ENCODE results near the gene KRTAP16-1. TPM values are rescaled to one million over a fixed set of nuclear protein-coding genes. Genes with fewer than 3 reads are reported as not detected.

Gene KRTAP16-1
- total and polyA plus RNA-seq, 2 of the 4 experiments (the other 2 are of a cell fraction): not detected

DNA sequence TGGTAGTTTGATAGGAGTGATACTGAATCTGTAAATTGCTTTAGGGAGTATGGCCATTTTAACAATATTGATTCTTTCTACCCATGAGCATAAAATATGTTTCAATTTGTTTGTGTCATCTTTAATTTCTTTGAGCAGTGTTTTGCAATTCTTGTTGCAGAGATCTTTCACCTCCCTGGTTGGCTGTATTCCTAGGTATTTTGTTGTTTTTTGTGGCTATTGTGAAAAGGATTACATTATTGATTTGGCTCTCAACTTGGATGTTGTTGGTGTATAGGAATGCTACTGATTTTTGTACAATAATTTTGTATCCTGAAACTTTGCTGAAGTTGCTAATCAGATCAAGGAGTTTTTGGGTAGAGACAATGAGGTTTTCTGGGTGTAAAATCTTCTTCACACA lies 50.7 kb downstream of the KRTAP16-1 start:
- ChIA-PET POLR2A (ENCODE audit: unreplicated experiment) (no interaction called here), CTCF (no interaction called here)
- Histone ChIP-seq H2AK5ac (ENCODE audit: low read depth, low read length) (no peak overlapping the region), H3K18ac (ENCODE audit: low read depth, low read length) (no peak overlapping the region), H3K14ac (replicated peaks; ENCODE audit: low read depth, low read length) (no peak overlapping the region), H3K9ac (ENCODE audit: low read depth, low read length) (no peak overlapping the region), H3K4ac (ENCODE audit: low read depth, low read length) (no peak overlapping the region), H3K36me3 (ENCODE audit: control insufficient read depth, insufficient read depth, low read length) (no peaks in the 10 kb centered on the region), H3K9me3 (ENCODE audit: control insufficient read depth, insufficient read depth, low read length) (no peaks in the 10 kb centered on the region), H3K56ac (ENCODE audit: extremely low read depth, insufficient read depth, low read length) (no peak overlapping the region), H2AFZ (replicated peaks; ENCODE audit: low read length, poor library complexity) (no peak overlapping the region), H2BK20ac (ENCODE audit: low read depth, low read length) (no peak overlapping the region), H3K9me1 (ENCODE audit: insufficient read depth, low read length) (no peaks in the 10 kb centered on the region), H3K4me1 (ENCODE audit: control insufficient read depth, insufficient read depth, low read length) (no peaks in the 10 kb centered on the region), H3K4me3 (ENCODE audit: insufficient read depth, low read depth, low read length) (no peak overlapping the region), H3K4me2 (ENCODE audit: low read depth, low read length) (no peak overlapping the region), H3K79me1 (ENCODE audit: low read depth in 1 of 2, low read length in 2 of 2) (no peaks in the 10 kb centered on the region), H2AK9ac (replicated peaks; ENCODE audit: low read depth, low read length, poor library complexity) (no peak overlapping the region), H4K20me1 (ENCODE audit: insufficient read depth, low read length) (no peaks in the 10 kb centered on the region), H3K27me3 (ENCODE audit: control insufficient read depth, insufficient read depth, low read length) (peaks cover 13% of the 10 kb centered on the region), H2BK5ac (ENCODE audit: low read depth, low read length, poor library complexity, severe bottlenecking) (no peak overlapping the region), H3K27ac (ENCODE audit: insufficient read depth, low read length) (no peak overlapping the region), H2BK15ac (ENCODE audit: low read depth, low read length) (no peak overlapping the region), H4K8ac (ENCODE audit: low read depth in 2 of 2, low read length in 2 of 2) (no peak overlapping the region), H2BK120ac (ENCODE audit: low read depth, low read length) (no peak overlapping the region), H3K23ac (ENCODE audit: low read depth, low read length) (no peak overlapping the region), H4K5ac (ENCODE audit: low read depth, low read length) (no peak overlapping the region), H4K91ac (ENCODE audit: insufficient read depth, low read depth, low read length) (no peak overlapping the region)
- in situ Hi-C loops (cut with MboI; ENCODE audit: low sequenced_read_pairs) (no loop called here), dilution Hi-C loops (cut with HindIII; ENCODE audit: low sequenced_read_pairs, unreplicated experiment) (no loop called here), intact Hi-C loops (cut with micrococcal nuclease) (no loop called here)
- ATAC-seq (ENCODE audit: low read depth): no peak
- DNase-seq: no peak
- no TSS peak for BruUV-seq (replicated peaks)
- no peak for TF ChIP-seq MAZ (IDR thresholded peaks at IDR 0.05; ENCODE audit: borderline replicate concordance, low read depth, low read length)
- TF ChIP-seq SMC3 (IDR thresholded peaks at IDR 0.05; ENCODE audit: low read depth, low read length): no peak

Small RNAs within 50 kb of the gene (microRNA-seq; reads per million reads assigned to microRNA genes)
- gene KRTAP9-10P (ENCODE audit: insufficient read depth, insufficient read length): not detected

Small RNAs within 50 kb of the gene (small RNA-seq; reads per million reads assigned to genes)
- gene KRTAP9-10P: 0 reads per million in 5 experiments

Other genes with a start within 250 kb of the KRTAP16-1 start
Only the 30 nearest of the 36 such genes appear.
- not detected in 2 replicates for gene KRTAP4-16, start 207.1 kb downstream of the KRTAP16-1 start, total RNA-seq (2012; rRNA removed)
- gene KRTAP4-16, start 207.1 kb downstream of the KRTAP16-1 start, polyA plus RNA-seq (2012; rRNA removed): not detected in 2 replicates
- gene KRTAP4-9, start 203.9 kb downstream of the KRTAP16-1 start, total RNA-seq (2012; rRNA removed): not detected in 2 replicates
- 0.24 TPM in 2 replicates for gene KRTAP4-9, start 203.9 kb downstream of the KRTAP16-1 start, polyA plus RNA-seq (2012; rRNA removed)
- not detected in 2 replicates for gene KRTAP4-11, start 190.9 kb downstream of the KRTAP16-1 start, total RNA-seq (2012; rRNA removed)
- not detected in 2 replicates for gene KRTAP4-11, start 190.9 kb downstream of the KRTAP16-1 start, polyA plus RNA-seq (2012; rRNA removed)
- gene KRTAP4-12, start 185.1 kb downstream of the KRTAP16-1 start, total RNA-seq (2012; rRNA removed): 0.18 TPM in 1 of 2 replicates, not detected in the other
- 1.0 and 1.1 TPM in 2 replicates for gene KRTAP4-12, start 185.1 kb downstream of the KRTAP16-1 start, polyA plus RNA-seq (2012; rRNA removed)
- gene KRTAP4-6, start 168.8 kb downstream of the KRTAP16-1 start, total RNA-seq (2012; rRNA removed): not detected in 2 replicates
- gene KRTAP4-6, start 168.8 kb downstream of the KRTAP16-1 start, polyA plus RNA-seq (2012; rRNA removed): not detected in 2 replicates
- gene KRTAP4-5, start 159.5 kb downstream of the KRTAP16-1 start, total RNA-seq (2012; rRNA removed): not detected in 2 replicates
- not detected in 2 replicates for gene KRTAP4-5, start 159.5 kb downstream of the KRTAP16-1 start, polyA plus RNA-seq (2012; rRNA removed)
- not detected in 2 replicates for gene KRTAP4-4, start 148.6 kb downstream of the KRTAP16-1 start, total RNA-seq (2012; rRNA removed)
- not detected in 2 replicates for gene KRTAP4-4, start 148.6 kb downstream of the KRTAP16-1 start, polyA plus RNA-seq (2012; rRNA removed)
- not detected in 2 replicates for gene KRTAP4-3, start 141.1 kb downstream of the KRTAP16-1 start, total RNA-seq (2012; rRNA removed)
- not detected in 2 replicates for gene KRTAP4-3, start 141.1 kb downstream of the KRTAP16-1 start, polyA plus RNA-seq (2012; rRNA removed)
- gene KRTAP4-2, start 131.1 kb downstream of the KRTAP16-1 start, total RNA-seq (2012; rRNA removed): not detected in 2 replicates
- gene KRTAP4-2, start 131.1 kb downstream of the KRTAP16-1 start, polyA plus RNA-seq (2012; rRNA removed): not detected in 2 replicates
- not detected in 2 replicates for gene KRTAP4-1, start 124.4 kb downstream of the KRTAP16-1 start, total RNA-seq (2012; rRNA removed)
- gene KRTAP4-1, start 124.4 kb downstream of the KRTAP16-1 start, polyA plus RNA-seq (2012; rRNA removed): not detected in 2 replicates
- gene KRTAP9-1, start 119.4 kb downstream of the KRTAP16-1 start, total RNA-seq (2012; rRNA removed): not detected in 2 replicates
- not detected in 2 replicates for gene KRTAP9-1, start 119.4 kb downstream of the KRTAP16-1 start, polyA plus RNA-seq (2012; rRNA removed)
- gene KRTAP9-2, start 82.7 kb downstream of the KRTAP16-1 start, total RNA-seq (2012; rRNA removed): not detected in 2 replicates
- not detected in 2 replicates for gene KRTAP9-2, start 82.7 kb downstream of the KRTAP16-1 start, polyA plus RNA-seq (2012; rRNA removed)
- not detected in 2 replicates for gene KRTAP9-3, start 76.9 kb downstream of the KRTAP16-1 start, total RNA-seq (2012; rRNA removed)
- not detected in 2 replicates for gene KRTAP9-3, start 76.9 kb downstream of the KRTAP16-1 start, polyA plus RNA-seq (2012; rRNA removed)
- gene KRTAP9-8, start 71.3 kb downstream of the KRTAP16-1 start, total RNA-seq (2012; rRNA removed): not detected in 2 replicates
- not detected in 2 replicates for gene KRTAP9-8, start 71.3 kb downstream of the KRTAP16-1 start, polyA plus RNA-seq (2012; rRNA removed)
- not detected in 2 replicates for gene KRTAP9-4, start 59.6 kb downstream of the KRTAP16-1 start, total RNA-seq (2012; rRNA removed)
- gene KRTAP9-4, start 59.6 kb downstream of the KRTAP16-1 start, polyA plus RNA-seq (2012; rRNA removed): not detected in 2 replicates
- gene KRTAP9-9, start 53.9 kb downstream of the KRTAP16-1 start, total RNA-seq (2012; rRNA removed): not detected in 2 replicates
- gene KRTAP9-9, start 53.9 kb downstream of the KRTAP16-1 start, polyA plus RNA-seq (2012; rRNA removed): not detected in 2 replicates
- gene KRTAP9-6, start 43.9 kb downstream of the KRTAP16-1 start, total RNA-seq (2012; rRNA removed): not detected in 2 replicates
- not detected in 2 replicates for gene KRTAP9-6, start 43.9 kb downstream of the KRTAP16-1 start, polyA plus RNA-seq (2012; rRNA removed)
- not detected in 2 replicates for gene KRTAP9-7, start 33.6 kb downstream of the KRTAP16-1 start, total RNA-seq (2012; rRNA removed)
- gene KRTAP9-7, start 33.6 kb downstream of the KRTAP16-1 start, polyA plus RNA-seq (2012; rRNA removed): not detected in 2 replicates
- gene KRTAP29-1, start 6.5 kb downstream of the KRTAP16-1 start, total RNA-seq (2012; rRNA removed): not detected in 2 replicates
- gene KRTAP29-1, start 6.5 kb downstream of the KRTAP16-1 start, polyA plus RNA-seq (2012; rRNA removed): not detected in 2 replicates
- gene KRTAP17-1, start 6.4 kb upstream of the KRTAP16-1 start, total RNA-seq (2012; rRNA removed): not detected in 2 replicates
- not detected in 2 replicates for gene KRTAP17-1, start 6.4 kb upstream of the KRTAP16-1 start, polyA plus RNA-seq (2012; rRNA removed)
- gene KRT33A, start 41.5 kb upstream of the KRTAP16-1 start, total RNA-seq (2012; rRNA removed): not detected in 2 replicates
- gene KRT33A, start 41.5 kb upstream of the KRTAP16-1 start, polyA plus RNA-seq (2012; rRNA removed): not detected in 2 replicates
- gene KRT33B, start 60.5 kb upstream of the KRTAP16-1 start, total RNA-seq (2012; rRNA removed): 0.18 and 0.28 TPM in 2 replicates
- gene KRT33B, start 60.5 kb upstream of the KRTAP16-1 start, polyA plus RNA-seq (2012; rRNA removed): 0.14 and 0.22 TPM in 2 replicates
- 3.6 and 3.9 TPM in 2 replicates for gene KRT34, start 73.0 kb upstream of the KRTAP16-1 start, total RNA-seq (2012; rRNA removed)
- gene KRT34, start 73.0 kb upstream of the KRTAP16-1 start, polyA plus RNA-seq (2012; rRNA removed): 3.4 and 4.2 TPM in 2 replicates
- not detected in 2 replicates for gene KRT31, start 88.3 kb upstream of the KRTAP16-1 start, total RNA-seq (2012; rRNA removed)
- 0.05 TPM in 1 of 2 replicates, not detected in the other for gene KRT31, start 88.3 kb upstream of the KRTAP16-1 start, polyA plus RNA-seq (2012; rRNA removed)
- not detected in 2 replicates for gene KRT37, start 115.3 kb upstream of the KRTAP16-1 start, total RNA-seq (2012; rRNA removed)
- not detected in 2 replicates for gene KRT37, start 115.3 kb upstream of the KRTAP16-1 start, polyA plus RNA-seq (2012; rRNA removed)
- gene KRT38, start 131.7 kb upstream of the KRTAP16-1 start, total RNA-seq (2012; rRNA removed): not detected in 2 replicates
- gene KRT38, start 131.7 kb upstream of the KRTAP16-1 start, polyA plus RNA-seq (2012; rRNA removed): 0.04 and 0.09 TPM in 2 replicates
- gene KRT32, start 158.1 kb upstream of the KRTAP16-1 start, total RNA-seq (2012; rRNA removed): not detected in 2 replicates
- gene KRT32, start 158.1 kb upstream of the KRTAP16-1 start, polyA plus RNA-seq (2012; rRNA removed): 0.06 and 0.09 TPM in 2 replicates
- not detected in 2 replicates for gene KRT35, start 171.8 kb upstream of the KRTAP16-1 start, total RNA-seq (2012; rRNA removed)
- gene KRT35, start 171.8 kb upstream of the KRTAP16-1 start, polyA plus RNA-seq (2012; rRNA removed): not detected in 2 replicates
- not detected in 2 replicates for gene KRT36, start 180.6 kb upstream of the KRTAP16-1 start, total RNA-seq (2012; rRNA removed)
- gene KRT36, start 180.6 kb upstream of the KRTAP16-1 start, polyA plus RNA-seq (2012; rRNA removed): not detected in 2 replicates
- 0.18 and 0.28 TPM in 2 replicates for gene KRT13, start 196.3 kb upstream of the KRTAP16-1 start, total RNA-seq (2012; rRNA removed)
- 0.56 and 0.60 TPM in 2 replicates for gene KRT13, start 196.3 kb upstream of the KRTAP16-1 start, polyA plus RNA-seq (2012; rRNA removed)

Data from IMR-90 (cell line).